ENCODE results near the gene TWF2.

TWF2 gene

DNA sequence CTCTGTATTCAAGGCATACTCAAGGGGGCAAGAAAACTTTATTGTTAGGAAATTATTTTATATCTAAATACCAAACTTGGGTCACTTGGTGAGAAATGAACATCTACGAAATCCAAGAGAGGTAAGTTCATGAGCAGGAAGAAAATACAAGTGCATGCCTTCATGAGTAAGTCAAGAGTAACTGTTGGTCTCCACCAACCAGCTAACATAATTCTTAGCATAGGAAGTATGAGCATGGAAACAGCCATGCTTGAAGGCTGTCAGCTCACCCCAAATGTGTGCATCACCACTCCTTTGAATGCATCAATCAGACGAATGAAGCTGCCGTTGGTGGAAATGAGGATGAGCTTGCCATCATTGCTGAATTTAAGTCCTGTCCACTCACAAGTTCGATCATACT, 20.5 kb upstream of the TWF2 start:
- no peak for DNase-seq
- intact Hi-C loops (cut with DNase I): no loop called here

DNA sequence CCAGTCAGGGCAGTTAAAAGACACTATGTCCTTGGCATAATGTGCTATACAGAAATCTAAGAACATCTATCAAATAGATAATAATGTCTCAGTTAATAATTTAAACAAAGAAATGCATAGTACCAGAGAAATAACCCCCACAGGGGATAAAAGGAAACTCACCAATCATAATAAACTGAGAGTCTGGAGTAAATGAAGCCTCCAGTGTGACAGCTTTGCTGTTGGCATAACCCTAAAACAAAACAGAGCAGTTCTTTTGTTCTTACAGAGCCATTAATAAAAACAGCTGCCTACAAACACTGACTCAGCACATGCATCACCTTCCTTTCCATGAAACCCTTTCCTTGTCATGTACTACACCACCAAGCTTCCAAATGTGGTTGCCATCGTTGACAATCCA, 20.1 kb upstream of the TWF2 start:
- intact Hi-C loops (cut with DNase I): no loop called here
- no peak for DNase-seq

DNA sequence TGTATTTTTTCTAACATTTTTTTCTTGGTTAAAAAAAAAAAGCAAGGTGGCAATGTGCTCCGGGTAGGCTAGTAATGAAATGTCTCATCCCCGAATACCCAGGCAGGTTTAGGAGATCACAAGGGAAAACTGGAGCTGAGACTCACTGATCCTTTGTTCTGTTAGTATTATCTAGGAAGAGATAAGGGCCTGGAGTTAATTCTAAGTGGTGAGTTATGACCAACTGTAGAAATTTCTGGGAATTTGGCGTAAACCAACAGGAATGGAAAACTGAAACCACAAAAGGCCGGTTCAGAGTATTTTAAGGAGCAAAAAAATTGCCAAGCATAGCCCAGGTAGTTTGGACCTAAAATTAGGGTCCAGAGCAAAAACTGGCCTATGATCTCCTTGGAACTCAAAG, 19.0 kb upstream of the TWF2 start:
- intact Hi-C loops (cut with DNase I): no loop called here

DNA sequence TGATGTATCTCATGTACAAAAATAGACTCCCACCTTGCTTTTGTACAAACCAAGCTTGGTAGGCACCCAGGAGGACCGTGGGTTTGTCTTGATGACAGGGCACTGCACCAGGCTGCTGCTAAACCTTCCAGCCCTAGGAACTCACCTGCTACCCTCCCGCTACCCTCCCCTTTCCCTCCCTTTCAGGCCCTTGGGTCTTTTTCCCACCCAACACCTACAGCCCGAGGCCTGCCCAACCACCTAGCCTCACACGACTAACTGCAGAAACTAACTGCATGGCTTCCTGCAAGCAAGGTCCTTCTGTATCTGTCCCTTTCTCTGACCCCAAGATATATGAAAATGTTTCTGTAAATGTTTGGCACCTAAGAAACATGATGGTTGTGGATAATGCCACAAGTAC, 17.7 kb upstream of the TWF2 start:
- no peak for DNase-seq
- intact Hi-C loops (cut with DNase I): no loop called here

More for the DNA sequence above, 19.0 kb upstream of the TWF2 start:
- DNase-seq: no peak

DNA sequence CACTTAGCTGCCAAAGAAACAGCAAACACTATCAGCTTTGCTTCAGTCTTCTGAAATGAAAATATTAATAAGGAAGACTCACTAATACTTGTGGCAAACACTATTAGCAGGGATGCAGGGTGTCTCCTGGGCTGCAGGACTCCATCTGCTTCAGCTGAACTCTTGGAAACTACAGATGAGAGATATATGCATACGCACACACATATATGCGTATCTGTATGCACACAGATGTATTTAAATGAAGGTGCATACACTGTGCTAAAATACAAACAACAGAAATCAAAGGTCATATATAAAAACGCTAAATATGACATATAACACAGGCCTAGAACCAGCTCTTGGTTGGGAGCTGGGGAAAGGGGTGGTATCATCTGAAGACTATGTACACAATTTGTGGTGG, 17.2 kb upstream of the TWF2 start:
- no peak for DNase-seq
- intact Hi-C loops (cut with DNase I): no loop called here

DNA sequence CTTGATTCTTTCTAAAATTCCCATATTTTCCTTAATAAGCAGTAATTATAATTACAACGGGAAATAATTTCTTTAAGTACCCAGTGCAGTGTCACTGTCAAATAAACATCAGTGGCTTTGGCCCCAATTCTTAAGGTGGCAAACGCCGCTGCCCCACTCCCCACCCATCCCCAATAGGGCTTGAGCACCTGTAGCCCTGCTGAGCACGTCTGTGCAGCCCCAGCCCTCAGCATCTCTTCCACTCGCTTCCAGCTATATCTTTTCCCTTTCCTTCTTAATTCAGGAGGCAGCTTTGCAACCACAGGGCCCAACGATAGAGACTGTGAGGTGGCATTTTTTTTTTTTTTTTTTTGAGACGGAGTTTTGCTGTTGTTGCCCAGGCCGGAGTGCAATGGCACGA, 15.7 kb upstream of the TWF2 start:
- DNase-seq: no peak
- intact Hi-C loops (cut with DNase I): no loop called here

DNA sequence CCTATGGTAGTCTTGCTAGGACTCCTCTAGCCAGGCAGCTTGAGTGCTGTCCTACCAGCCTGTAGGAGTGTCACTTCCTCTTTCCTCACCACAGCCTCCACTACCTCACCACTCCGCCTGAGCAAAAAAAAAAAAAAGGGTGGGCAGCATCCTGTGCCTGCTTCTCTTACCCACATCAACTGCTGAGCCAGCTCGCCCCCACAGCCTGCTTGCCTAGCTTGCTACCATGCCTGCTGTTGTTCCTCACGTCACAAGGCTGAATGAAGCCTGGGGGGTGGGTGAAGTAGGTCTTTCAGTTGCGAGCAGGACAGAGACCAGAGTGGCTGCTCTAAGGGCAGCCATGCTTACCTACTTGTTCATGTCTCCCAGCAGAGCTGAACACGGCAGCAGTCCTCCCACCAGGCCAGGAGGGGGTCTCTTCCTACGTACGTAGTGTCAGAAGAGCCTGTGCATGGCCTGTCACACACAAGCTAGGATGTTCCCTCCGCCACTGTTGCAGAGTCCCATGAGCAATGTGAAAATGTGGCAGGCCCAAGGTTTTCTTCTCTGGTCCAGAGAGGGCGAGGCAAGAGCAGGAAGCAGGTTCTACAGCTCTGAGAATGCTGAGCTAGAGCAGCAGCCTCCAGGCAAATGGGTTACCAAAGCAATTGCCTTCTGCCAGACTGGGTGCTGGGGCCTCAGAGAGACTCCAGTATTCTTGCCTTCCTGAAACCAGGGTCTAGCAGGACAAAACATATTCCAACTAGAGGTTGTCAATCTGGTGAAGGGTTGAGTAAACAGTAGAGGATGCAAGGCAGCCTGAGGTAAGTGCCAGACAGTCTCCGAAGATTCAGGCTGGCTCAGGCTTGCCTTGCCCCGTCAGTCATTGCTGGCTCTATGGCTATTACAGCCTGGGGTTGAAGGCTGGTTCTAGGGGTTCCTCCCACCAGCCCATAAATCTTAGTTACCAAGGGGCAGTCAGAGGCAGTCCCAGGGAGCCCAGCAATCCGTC, 14.7 kb upstream of the TWF2 start:
- peak in 7 of 10 donors; percentile 62 to 96 (median 86) for DNase-seq

DNA sequence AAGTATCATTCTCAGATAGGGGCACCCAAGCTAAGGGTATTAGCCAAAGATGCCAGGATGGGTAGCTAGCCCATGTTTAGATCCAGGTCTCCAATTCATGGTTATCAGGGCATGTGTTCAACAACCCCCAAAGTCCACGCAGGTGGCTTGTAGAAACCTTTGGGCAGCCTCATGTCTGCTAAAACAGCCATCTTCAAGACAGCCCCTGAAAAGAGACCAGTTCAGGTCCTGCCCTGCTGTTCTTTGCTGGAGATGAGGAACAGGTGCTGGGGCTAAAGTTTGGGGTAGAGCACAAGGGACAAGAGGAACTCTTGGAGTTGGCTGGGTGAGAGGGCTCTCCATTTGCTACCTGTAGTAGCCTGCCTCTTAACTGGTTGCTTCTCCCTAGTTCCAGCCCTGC, 11.2 kb upstream of the TWF2 start:
- intact Hi-C loops (cut with DNase I): no loop called here
- DNase-seq: no peak

More for the DNA sequence above, 14.7 kb upstream of the TWF2 start:
- intact Hi-C loops (cut with DNase I): no loop called here

DNA sequence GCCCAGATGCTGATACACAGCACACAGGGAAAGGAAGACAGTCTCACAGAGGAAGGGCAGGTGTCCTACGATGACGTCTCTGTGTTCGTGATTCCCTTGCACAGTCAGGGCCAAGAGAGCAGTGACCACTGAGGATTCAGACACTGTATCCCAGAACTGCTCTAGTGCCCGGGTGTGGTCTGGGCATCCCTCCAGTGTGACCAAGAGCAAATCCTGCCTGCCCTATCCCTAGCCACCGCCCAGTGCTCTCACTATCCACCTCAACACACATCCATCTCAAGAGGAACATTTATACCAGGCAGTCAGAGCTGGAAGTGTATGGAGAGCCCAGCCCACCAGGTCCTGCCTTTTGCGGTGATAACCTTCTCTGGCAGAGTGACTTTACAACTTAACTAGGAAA, 10.7 kb upstream of the TWF2 start:
- intact Hi-C loops (cut with DNase I): no loop called here
- peak in 1 of 10 donors; percentile 44 for DNase-seq

DNA sequence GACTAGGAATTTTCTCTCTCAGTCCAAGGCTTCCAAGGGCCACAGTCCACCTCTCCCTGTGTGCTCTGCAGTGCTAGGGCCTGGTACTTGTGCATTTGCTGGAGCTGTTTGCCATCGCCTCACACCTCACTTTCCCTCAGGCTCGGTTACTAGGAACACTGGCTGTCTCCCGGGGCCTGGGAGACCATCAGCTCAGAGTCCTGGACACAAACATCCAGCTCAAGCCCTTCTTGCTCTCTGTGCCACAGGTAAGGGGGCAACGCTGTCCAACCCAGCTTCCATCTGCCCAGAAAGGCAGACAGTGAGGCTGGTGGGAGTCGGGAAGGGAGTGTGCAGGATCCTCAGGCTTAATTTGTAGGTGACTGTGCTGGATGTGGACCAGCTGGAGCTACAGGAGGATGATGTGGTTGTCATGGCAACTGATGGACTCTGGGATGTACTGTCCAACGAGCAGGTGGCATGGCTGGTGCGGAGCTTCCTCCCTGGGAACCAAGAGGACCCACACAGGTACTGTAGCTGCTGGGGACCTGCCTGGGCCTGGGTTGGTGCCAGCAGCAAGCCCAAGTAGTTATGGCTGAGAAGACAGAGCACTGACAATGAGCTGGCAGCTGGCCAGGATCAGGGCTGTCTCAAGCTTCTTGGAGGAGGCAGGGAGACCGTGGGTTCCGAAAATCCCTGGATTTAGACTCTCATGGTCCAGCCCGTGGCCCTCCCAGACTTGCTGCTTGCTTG, 10.0 kb upstream of the TWF2 start:
- intact Hi-C loops (cut with DNase I): no loop called here
- DNase-seq: peak in 8 of 10 donors; percentile 47 to 93 (median 72)

DNA sequence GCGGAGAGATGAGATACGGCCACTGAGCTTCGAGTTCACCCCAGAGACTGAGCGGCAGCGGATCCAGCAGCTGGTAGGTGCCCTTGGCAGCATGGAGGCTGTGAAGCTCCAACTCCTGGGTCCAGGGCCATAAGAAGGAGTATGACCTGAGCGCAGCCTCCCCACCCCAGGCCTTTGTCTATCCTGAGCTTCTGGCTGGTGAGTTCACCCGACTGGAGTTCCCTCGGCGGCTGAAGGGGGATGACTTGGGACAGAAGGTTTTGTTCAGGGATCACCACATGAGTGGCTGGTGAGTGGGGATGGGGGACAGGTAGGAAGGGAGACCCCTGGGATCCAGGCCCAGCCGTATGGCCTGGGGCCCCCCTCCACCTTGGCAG, 9.2 kb upstream of the TWF2 start:
- intact Hi-C loops (cut with DNase I): no loop called here
- DNase-seq: peak in 2 of 10 donors; percentile 61 to 80

DNA sequence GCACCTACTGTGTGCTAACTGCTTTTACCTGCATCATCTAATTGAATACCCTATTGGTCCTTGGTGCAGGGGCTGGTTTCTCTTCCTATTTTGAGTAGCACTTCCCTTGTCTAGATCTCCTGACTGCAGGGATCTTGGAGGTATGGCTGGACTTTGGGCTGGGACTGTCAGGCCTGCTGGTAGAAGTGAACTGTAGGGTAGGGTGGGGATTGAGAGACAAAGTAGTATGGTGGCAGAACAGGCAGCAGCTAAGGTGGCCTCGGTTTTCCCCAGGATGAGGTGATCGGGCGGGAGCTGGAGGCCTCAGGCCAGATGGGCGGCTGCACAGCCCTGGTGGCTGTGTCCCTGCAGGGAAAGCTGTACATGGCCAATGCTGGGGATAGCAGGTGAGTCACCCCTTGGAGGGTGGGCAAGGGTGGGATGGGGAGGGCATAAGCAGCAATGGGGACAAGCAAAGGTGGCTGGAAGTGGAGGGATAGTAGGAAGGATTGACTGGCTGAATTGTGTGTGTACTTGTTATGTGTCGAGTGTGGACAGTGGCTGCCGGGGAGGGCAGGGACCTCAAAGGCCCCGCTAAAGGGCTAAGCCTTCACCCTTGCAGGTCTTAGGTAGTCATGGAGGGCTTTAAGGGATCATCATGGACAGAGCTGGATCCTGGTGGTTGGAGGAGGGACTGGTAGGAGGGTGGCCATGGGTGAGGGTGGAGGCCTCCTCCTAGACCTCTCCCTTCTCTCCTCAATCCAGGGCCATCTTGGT, 8.6 kb upstream of the TWF2 start:
- intact Hi-C loops (cut with DNase I): no loop called here
- DNase-seq: peak in 2 of 10 donors; percentile 39 to 51

DNA sequence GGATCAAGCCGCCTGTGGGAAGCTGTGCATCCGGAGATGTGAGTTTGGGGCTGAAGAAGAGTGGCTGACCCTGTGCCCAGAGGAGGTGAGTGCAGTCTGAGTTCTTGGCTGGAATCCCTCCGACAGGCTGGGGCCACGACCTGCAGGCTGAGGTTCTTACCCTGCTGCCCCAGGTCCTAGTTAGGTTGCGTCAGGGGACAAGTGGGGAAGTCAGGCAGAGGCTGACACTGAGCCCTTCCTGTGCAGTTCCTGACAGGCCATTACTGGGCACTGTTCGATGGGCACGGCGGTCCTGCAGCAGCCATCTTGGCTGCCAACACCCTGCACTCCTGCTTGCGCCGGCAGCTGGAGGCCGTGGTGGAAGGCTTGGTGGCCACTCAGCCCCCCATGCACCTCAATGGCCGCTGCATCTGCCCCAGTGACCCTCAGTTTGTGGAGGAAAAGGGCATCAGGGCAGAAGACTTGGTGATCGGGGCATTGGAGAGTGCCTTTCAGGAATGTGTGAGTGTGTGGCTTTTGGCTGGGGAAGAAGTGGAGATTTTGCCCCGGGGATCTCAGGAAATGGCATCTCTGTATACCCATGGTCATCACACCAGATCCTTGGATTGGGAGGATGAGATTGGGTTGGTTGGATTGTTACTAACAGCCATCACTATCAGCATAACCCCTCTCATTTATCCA, 7.9 kb upstream of the TWF2 start:
- intact Hi-C loops (cut with DNase I): no loop called here
- DNase-seq: peak in 2 of 10 donors; percentile 71 to 80

DNA sequence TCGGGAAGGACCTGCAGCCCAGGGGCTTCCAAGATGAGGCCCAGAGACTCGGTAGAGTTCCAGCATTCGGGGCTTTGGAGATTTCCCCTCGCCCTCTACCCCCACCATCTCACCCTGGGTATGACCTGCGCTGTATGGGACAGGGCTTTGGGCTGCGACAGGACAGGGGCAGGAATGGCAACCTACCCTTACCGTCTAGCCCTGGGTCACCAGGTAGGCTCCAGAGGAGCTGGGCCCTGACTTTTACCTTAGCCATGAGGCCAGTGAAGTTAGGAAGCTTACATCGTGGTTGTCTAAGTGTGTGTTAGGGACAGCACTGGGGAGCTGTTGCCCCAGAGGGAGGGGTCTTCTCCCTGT, 7.3 kb upstream of the TWF2 start:
- intact Hi-C loops (cut with DNase I): no loop called here

DNA sequence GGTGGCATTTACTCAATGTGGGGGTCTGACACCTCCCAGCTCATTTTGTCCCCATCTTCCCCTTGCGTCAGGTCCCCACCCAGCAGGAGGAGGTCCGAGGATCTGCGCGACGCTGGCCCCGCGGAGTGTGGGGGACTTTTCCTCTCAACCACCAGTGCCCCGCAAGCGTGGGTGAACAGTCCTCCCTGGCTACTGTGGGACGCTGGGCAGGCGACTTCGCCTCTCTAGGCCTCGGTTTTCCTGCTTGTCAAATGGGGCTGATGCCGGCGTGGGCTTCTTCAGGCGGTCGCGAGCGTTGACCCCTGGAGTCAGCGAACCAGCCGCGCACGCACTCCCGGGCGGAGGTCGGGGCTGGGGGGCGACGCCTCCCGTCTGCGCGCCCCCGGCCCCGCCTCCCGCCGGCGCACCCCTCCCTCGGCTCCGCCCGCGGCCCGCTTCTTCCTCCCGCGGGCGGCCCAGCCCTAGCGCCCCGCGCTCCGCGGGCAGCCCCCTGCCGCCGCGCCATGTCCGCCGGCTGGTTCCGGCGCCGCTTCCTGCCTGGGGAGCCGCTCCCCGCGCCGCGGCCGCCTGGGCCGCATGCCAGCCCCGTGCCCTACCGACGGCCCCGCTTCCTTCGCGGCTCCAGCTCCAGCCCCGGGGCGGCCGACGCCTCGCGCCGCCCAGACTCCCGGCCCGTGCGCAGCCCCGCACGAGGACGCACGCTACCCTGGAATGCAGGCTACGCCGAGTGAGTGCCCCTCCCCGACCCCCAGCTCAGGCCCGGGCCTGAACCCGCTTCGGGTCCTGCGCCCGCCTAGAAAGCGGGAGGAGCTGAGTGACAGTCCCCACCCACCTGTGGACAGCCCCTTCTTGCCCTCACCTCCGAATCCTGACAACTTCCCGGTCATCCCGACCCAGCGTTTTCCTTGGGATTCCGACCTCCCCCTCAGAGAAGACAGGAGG, 6.6 kb upstream of the TWF2 start, which contains the start of gene PPM1M:
Gene PPM1M (plus strand): TSS at position 438 of the 942 bp plus-strand sequence. CDS start 66 bp downstream, at position 504.
- intact Hi-C loops (cut with DNase I): no loop called here
- DNase-seq: peak in 3 of 10 donors; percentile 27 to 89 (median 84)

More for the DNA sequence above, 7.3 kb upstream of the TWF2 start:
- DNase-seq: peak in 1 of 10 donors; percentile 32

DNA sequence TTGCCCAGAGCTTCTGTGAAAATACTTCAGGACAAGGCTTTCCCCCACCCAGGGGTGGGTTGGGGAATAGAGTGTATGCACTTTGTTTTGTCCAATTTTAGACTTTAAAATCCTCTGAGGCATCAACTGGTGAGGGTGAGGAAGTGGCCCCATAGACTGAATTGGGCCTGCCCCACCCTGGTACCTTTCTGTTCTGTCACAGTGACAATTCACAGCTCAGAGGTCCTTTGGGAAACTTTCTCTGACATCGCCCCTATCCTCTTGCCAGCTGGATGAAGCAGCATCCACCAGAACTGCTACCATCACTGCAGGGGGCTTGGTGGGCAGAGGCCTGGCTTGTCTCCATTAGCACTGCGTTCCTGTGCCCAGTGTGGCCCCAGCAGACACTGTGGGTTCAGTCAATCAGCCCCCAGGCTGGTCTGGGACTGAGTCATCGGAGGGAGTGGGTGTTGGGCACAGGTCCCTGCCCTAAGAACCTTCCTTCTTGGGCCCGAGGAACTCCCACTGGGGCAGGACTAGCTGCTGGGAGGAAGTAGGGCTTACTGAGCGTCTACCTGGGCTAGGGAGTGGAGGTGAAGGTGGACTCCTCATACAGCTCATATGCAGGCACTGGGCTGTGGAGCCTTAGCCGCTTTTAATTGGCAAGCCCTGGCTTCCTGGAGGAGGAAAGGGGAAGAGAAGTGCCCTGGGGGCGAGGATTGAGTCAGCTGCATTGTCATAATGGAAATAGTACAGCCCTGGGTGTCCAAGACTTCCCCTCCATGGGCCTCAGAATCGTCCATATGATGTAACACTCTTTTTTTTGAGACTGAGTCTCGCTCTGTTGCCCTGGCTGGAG, 5.1 kb upstream of the TWF2 start:
- intact Hi-C loops (cut with DNase I): no loop called here
- DNase-seq: peak in 2 of 10 donors; percentile 14 to 78

DNA sequence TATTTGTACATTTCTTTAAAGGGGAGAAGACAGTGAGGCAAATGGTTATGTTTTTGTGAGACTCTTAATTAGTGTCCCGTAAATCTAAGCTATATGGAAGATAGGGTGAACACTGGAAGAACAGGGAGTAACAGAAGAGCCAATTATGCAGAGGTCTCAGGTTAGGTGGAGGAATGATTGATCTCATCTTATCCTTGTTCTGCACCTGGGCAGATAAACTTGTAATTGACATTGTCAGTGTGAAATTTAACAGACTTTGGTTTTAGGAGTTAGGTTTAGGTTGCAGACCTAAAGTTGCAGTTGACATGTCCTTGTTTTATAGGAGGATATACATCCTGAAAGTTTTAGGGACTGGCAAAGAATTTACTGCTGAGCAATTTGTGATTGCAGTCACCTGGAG, 3.1 kb upstream of the TWF2 start:
- intact Hi-C loops (cut with DNase I): no loop called here
- DNase-seq: no peak

DNA sequence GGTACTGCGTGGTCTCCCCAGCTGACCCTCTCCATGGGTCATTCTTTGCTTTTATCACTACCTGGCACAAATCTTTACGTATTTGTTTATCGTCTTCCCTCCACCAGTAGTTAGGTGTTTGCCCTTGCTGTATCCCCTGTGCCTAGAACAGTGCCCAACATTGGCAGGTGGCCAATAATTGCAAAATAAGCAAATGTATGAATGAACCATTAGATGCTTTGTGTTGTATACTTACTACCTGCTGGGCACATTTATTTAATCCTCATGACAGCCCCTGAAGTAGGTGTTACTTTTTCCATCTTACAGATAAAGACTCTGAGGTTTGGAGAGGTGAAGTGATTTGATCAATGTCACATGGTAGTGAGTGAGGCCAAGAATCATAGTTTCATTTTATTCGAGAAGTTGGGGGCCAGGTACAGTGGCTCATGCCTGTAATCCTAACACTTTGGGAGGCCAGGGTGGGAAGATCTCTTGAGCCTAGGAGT, 2.0 kb upstream of the TWF2 start:
- intact Hi-C loops (cut with DNase I): no loop called here
- DNase-seq: no peak

All from posterior cingulate gyrus (tissue), 11 donors.